MM.1S (cell line): ENCODE results near the gene CDK2AP2.

Experiments
- DNase-seq: peaks from one replicate; pipeline ENCODE4 v3.0.0-alpha.2; 2015
- H2AFZ ChIP-seq: fragments of 300-600 bp; sonication (generic); 2 replicates; pipeline ENCODE4 v1.6.0; 2016; ENCODE audit warnings: antibody characterized with exemption, low read length
- H3F3A ChIP-seq: fragments of 300-600 bp; sonication (generic); 2 replicates; pipeline ENCODE4 v1.6.1; 2016; ENCODE audit warnings: mild to moderate bottlenecking, antibody characterized with exemption, low read length, moderate library complexity, mixed read lengths; ENCODE audit not compliant: insufficient read depth
- H3K27ac ChIP-seq: fragments of 300-600 bp; sonication (generic); 2 replicates; pipeline ENCODE4 v1.5.1; 2016; ENCODE audit warnings: mild to moderate bottlenecking, low read length
- H3K27me3 ChIP-seq: fragments of 300-600 bp; sonication (generic); replicated peaks from 2 replicates; pipeline ENCODE4 v1.6.0; 2016; ENCODE audit warnings: low read length; ENCODE audit not compliant: insufficient read depth
- H3K36me3 ChIP-seq: fragments of 300-600 bp; sonication (generic); replicated peaks from 2 replicates; pipeline ENCODE4 v1.6.1; 2016; ENCODE audit warnings: mild to moderate bottlenecking, low read length, mixed read lengths; ENCODE audit not compliant: insufficient read depth
- H3K4me1 ChIP-seq: fragments of 300-600 bp; sonication (generic); 2 replicates; pipeline ENCODE4 v1.6.1; 2016; ENCODE audit warnings: low read length, mixed read lengths
- H3K4me2 ChIP-seq: fragments of 300-600 bp; sonication (generic); 2 replicates; pipeline ENCODE4 v1.6.0; 2016; ENCODE audit warnings: low read depth, low read length
- H3K4me3 ChIP-seq: fragments of 300-600 bp; sonication (generic); 2 replicates; pipeline ENCODE4 v1.5.1; 2016; ENCODE audit warnings: low read length, mixed read lengths
- H3K79me2 ChIP-seq: fragments of 300-600 bp; sonication (generic); 2 replicates; pipeline ENCODE4 v1.6.1; 2016; ENCODE audit warnings: mixed run types, low read length, mixed read lengths
- H3K9ac ChIP-seq: fragments of 300-600 bp; sonication (generic); 2 replicates; pipeline ENCODE4 v1.6.1; 2016; ENCODE audit warnings: low read length, mixed read lengths
- H3K9me2 ChIP-seq: fragments of 300-600 bp; sonication (generic); replicated peaks from 2 replicates; pipeline ENCODE4 v1.6.1; 2016; ENCODE audit warnings: mild to moderate bottlenecking, low read length, mixed read lengths; ENCODE audit not compliant: insufficient read depth
- H3K9me3 ChIP-seq: fragments of 300-600 bp; sonication (generic); replicated peaks from 2 replicates; pipeline ENCODE4 v1.6.1; 2016; ENCODE audit warnings: mild to moderate bottlenecking, low read length, mixed read lengths; ENCODE audit not compliant: insufficient read depth
- H4K20me1 ChIP-seq: fragments of 300-600 bp; sonication (generic); 2 replicates; pipeline ENCODE4 v1.6.1; 2016; ENCODE audit warnings: mild to moderate bottlenecking, low read length, moderate library complexity, mixed read lengths; ENCODE audit not compliant: insufficient read depth
- CTCF ChIP-seq: fragments of 300-600 bp; sonication (generic); IDR thresholded peaks from 2 replicates; pipeline ENCODE4 v1.5.1; 2016; ENCODE audit warnings: antibody characterized with exemption, low read length, mixed read lengths
- EZH2 ChIP-seq: fragments of 300-600 bp; sonication (generic); optimal IDR thresholded peaks from 2 replicates; pipeline ENCODE3; 2017; ENCODE audit warnings: low read depth, mild to moderate bottlenecking, antibody characterized with exemption, low read length, mixed read lengths
- EZH2phosphoT487 ChIP-seq: fragments of 300-600 bp; sonication (generic); IDR thresholded peaks from 2 replicates; pipeline ENCODE4 v1.6.1; 2018; ENCODE audit warnings: antibody characterized with exemption, low read length

CDK2AP2 gene

GRCh38 chr11:67468456-67468758, 39.6 kb downstream of the CDK2AP2 start:
- Histone ChIP-seq H3K79me2 (peaks cover 11% of the 10 kb centered on the region), H3F3A (no peaks in the 10 kb centered on the region), H3K27ac (no peak overlapping the region), H4K20me1 (no peaks in the 10 kb centered on the region), H3K4me2 (peak overlapping the region; percentile 92), H3K36me3 (no peaks in the 10 kb centered on the region), H3K27me3 (no peaks in the 10 kb centered on the region; the same call in 1 of the 2 replicates), H3K4me3 (peak overlapping the region; percentile 90), H3K4me1 (peaks cover 12% of the 10 kb centered on the region), H3K9me3 (no peaks in the 10 kb centered on the region), H3K9me2 (no peaks in the 10 kb centered on the region), H2AFZ (peak overlapping the region; percentile 74; the same call in 1 of the 2 replicates), H3K9ac (peak overlapping the region; percentile 79)
- no peak for DNase-seq
- no peak for TF ChIP-seq EZH2
- TF ChIP-seq EZH2phosphoT487 = no peak
- no peak for TF ChIP-seq CTCF

- Histone ChIP-seq H3K9ac (peak overlapping the region; percentile 79; the same call in 1 of the 2 replicates), H4K20me1 (no peaks in the 10 kb centered on the region), H3K27ac (no peak overlapping the region), H3K4me2 (peak overlapping the region; percentile 92), H3F3A (no peaks in the 10 kb centered on the region), H3K9me2 (no peaks in the 10 kb centered on the region), H3K36me3 (no peaks in the 10 kb centered on the region), H3K79me2 (peaks cover 11% of the 10 kb centered on the region), H2AFZ (no peak overlapping the region), H3K9me3 (no peaks in the 10 kb centered on the region), H3K4me1 (peaks cover 12% of the 10 kb centered on the region), H3K4me3 (peak overlapping the region; percentile 90), H3K27me3 (no peaks in the 10 kb centered on the region; the same call in 1 of the 2 replicates)
- TF ChIP-seq EZH2phosphoT487 (no peak), CTCF (no peak), EZH2 (no peak)
- DNase-seq = no peak
These were observed 39.9 kb downstream of the CDK2AP2 start for GRCh38 chr11:67468056-67468455.

- no peak overlapping the region for H3K4me2 ChIP-seq
- DNase-seq = no peak
- H2AFZ ChIP-seq = no peak overlapping the region
- TF ChIP-seq CTCF = no peak
- TF ChIP-seq EZH2 = no peak
- TF ChIP-seq EZH2phosphoT487 = no peak
- no peaks in the 10 kb centered on the region for H3F3A ChIP-seq
- H3K4me3 ChIP-seq = no peak overlapping the region
- H3K79me2 ChIP-seq = peaks cover 11% of the 10 kb centered on the region
- H3K9me3 ChIP-seq = no peaks in the 10 kb centered on the region
- H3K4me1 ChIP-seq = peaks cover 12% of the 10 kb centered on the region
- H3K36me3 ChIP-seq = no peaks in the 10 kb centered on the region
- H4K20me1 ChIP-seq = no peaks in the 10 kb centered on the region
- H3K27me3 ChIP-seq = no peaks in the 10 kb centered on the region; the same call in 1 of the 2 replicates
- no peaks in the 10 kb centered on the region for H3K9me2 ChIP-seq
- no peak overlapping the region for H3K27ac ChIP-seq
- no peak overlapping the region for H3K9ac ChIP-seq
These were observed 40.8 kb downstream of the CDK2AP2 start for GRCh38 chr11:67466962-67467771.
